NCI-H2227 (cell line): Measurements from ENCODE around the gene QRFPR.
"Not testable (repeated sequence)": the region's sequence is repeated elsewhere in the genome, so short reads cannot be mapped to it uniquely, and the experiment has no call there.

ENCODE experiments used
- DNase-seq: peaks from one replicate; lab custom pipeline; 2025; ENCODE audit not compliant: unreplicated experiment; lab: John Stamatoyannopoulos, UW

The QRFPR gene

DNA sequence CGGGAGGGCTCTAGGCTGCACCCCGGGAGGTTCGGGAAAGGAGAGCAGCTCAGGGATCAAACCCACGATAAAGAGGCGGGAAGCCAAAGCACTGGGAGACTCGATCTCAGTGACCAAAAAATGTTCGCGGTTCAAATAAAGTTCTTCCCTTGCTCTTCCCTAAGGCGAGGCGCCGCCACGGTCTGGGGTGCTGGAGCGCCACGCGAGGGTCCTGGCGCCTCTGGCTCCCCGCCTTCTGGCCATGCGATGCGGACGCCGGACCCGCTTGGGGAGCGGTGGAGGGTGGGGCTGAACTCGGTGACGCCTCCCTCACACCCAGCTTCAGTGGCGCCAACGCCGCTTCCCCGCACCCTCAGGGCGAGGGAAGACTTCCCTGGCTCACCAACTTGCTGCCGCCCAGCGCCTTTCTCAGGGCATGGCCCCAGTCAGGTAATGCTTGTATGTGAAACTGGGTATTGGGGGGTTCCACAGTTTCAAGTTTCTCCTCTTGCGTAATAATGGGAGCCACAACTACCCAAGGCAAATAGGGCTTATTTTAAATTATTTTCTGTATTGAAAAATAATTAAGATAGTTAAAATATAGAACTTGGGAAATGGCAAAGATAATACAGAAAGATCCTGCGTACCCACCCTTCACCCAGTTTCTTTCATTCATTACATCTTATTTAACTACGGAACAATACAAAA, at the start of gene QRFPR:
TSS of gene QRFPR (minus strand) at position 243 of the 687 bp plus-strand sequence. CDS start 371 bp downstream, outside the sequence.
- no peak for DNase-seq

DNA sequence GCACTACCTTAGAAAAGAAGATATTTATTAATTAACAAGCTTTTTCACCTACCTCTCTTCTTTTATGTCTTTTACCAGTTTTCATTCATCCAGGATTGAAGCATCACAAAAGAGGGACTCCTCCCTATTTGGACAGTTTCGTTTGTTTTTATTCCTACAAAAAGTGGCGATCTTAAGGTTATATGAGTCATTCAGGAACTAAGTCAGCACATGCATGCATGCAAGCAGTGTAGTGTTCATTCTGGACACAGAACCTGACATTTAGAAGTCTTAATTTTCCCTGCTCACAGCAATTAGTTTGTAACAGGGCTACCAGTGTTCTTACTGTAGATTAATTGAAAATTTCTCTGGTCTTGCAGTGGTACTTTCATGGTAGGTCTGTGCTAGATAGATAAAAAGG, 47.9 kb upstream of the QRFPR start:
- no peak for DNase-seq

DNA sequence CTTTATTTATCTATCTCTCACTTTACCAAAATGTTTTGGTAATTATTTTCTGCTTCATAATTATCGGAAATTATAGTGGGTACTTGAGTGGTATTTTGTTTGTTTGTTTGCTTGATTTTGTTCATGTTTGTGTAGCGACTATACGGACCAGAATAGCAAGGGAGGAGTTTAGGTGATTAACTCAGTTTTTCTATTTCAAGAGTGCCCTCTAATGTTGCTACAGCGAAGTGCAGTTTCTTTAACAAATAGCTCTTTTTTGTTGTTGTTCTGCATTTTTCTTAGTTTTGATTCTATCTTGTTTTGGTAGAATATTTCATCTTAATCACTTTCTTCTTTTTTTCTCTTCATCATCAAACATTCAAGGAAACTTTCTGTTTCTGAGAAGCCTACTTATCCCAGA, 40.8 kb upstream of the QRFPR start:
- DNase-seq: no peak

DNA sequence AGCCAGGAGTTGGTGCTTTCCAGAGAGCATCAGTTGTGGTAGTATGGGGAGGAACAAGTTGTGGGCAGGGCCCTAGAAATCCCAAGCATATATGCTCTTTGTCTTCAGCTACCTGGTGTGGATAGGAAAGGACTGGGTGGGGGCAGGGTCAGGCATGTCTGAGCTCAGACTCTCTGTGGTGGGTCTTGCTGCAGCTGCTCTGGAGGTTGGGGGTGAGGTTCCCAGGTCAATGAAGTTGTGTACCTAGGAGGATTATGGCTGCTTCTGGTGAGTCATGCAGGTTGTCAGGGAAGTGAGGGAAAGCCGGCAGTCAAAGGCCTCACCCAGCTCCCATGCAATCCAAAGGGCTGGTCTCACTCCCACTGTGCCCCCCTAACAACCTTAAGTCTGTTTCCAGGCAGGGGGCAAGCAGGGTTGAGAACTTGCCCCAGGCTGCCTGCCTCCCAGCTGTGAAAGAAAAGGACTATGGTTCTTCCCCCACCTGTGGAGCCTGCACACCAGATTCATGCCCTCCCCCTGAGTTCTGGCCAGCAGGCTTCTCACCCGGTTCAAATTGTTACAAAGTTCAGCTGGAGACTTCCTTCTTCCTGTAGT, 30.4 kb upstream of the QRFPR start:
- DNase-seq: no peak

DNA sequence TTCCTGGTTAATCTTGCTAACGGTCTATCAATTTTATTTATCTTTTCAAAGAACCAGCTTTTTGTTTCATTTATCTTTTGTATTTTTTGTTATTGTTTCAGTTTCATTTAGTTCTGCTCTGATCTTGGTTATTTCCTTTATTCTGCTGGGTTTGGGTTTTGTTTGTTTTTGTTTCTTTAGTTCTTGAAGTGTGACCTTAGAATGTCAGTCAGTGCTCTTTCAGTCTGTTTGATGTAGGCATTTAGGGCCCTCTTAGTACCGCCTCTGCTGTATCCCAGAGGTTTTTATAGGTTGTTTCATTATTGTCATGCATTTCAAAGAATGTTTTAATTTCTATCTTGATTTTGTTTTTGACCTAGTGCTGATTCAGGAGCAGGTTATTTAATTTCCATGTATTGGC, 27.7 kb upstream of the QRFPR start:
- DNase-seq: not testable (repeated sequence)

DNA sequence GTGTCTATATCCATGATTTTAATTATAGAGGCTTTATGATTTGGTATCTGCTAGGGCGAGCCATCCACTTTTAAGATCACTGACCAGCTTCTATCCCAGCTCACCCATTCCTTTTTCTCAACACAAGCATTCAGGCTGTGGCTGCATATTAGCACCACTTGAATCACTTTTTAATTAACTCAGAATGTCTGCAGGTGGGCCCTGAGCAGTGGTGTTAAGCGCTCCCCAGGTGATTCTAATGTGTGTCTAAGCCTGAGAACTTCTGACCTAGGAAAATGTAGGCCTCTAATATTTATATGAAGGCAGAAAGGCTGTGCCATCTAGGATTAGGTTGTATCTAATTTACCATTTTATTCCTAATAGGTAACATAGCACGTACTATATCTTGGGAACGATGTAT, 19.8 kb upstream of the QRFPR start:
- no peak for DNase-seq

DNA sequence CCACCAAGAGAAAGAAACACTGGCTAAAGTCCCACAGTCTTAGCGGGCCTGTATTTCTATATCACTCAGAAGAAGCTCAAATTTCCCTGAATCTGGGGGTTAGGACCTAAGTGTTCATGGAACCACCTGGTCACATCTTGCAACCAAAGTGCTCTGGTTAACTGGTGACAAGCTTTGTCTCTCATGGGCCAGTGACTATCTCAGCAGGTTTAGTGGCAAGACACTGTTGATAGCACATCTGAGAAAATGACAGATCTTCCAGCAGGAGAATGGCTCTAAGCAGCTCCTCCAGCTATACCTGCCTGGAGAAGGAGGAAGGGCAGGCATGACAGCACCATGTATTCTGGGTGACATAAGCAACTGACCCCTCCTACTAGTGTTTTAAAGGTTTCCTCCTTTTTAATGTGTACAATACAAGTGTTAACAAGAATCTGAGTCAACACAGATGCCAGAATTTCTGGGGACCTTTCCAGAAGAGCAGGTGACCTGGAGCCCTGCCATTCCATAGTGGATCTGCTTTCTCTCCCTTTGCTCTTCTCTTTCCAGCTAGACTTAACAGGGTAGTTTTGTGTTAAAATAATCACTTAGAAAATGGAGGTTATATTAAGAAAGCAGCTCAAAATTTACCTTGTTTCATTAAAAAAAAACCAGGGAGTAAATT, 17.3 kb upstream of the QRFPR start:
- DNase-seq: no peak

DNA sequence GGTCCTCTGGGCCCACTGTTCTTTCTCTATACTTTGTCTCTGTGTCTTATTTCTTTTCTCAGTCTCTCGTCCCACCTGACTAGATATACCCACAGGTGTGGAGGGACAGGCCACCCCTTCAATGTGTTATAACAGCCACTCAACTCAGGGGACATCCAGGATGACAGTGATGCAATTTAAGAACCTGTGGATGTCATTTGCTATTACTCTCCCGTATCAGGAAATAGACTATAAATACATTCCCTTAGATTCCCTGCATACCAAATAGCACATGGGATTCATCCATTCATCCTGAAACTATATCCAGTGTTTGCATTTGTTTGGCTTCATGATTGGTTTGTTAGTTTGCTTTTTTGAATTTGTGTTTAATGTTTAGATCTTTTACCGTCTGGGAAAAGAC, 16.6 kb upstream of the QRFPR start:
- DNase-seq: no peak

DNA sequence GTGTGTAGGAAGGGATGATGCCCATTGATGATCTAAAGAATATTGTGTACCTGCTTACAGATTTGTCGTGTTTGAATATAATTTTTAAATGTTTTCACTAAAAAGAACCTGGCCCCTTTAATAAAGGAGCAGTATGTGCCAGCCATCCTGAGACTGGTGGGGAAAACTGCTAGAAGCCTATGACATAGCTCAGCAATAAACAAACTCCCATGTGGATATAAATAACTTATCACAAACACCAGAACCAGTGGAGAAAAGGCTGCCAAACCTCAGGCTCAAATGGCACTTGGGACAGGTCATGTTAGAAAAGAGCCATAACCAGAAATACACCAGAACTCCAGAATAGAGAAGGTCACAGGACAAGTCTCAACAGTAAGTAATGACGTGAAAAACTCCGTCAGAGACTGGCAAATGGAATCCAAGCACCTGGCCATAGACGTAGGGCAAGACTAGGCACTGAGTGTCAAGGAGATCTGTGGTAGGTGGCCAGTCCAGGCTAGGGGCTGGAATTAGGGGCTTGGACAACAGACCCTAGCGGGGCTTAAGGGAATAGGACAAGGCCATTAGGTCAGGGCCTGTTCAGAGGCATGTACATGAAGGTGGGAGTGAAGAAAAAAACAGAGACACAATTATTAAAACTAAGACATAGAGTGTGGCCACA, 11.7 kb upstream of the QRFPR start:
- no peak for DNase-seq

DNA sequence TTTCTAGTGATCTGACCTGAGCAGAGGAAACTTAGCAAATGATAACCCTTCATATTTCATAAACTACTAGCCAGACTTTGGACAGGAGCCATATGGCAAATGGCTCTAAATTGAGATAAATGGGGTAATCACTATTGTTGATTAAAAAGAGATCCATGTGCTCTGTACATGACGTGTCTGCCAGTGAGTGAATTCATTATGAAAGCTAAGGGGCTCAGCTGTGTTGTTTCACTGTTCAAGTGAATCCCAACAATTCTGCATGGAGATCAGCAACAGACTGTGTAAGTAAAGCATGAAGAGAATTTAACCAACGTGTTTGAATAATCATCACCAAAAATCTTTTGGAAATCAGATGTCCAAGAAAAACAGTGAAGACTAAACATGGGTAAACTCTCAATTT, 9.5 kb upstream of the QRFPR start:
- no peak for DNase-seq

DNA sequence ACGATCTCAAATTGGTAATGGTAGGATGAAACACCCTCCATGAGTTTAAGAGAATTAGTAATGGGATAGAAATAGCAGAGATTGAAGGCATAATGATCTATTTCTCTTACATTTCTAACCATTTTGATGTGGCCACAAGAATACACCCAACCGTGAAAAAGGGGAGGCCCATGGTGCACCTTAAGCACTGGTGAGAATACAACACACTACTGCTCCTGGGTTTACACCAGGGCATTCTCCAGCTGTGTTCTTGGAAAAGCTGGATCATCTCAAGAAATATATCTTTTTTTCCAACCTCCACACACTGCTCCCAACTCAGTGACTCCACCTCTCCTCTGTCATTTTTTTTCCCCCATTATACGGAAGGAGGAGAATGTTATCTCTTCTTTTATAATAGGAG, 1.5 kb downstream of the QRFPR start:
- DNase-seq: no peak

DNA sequence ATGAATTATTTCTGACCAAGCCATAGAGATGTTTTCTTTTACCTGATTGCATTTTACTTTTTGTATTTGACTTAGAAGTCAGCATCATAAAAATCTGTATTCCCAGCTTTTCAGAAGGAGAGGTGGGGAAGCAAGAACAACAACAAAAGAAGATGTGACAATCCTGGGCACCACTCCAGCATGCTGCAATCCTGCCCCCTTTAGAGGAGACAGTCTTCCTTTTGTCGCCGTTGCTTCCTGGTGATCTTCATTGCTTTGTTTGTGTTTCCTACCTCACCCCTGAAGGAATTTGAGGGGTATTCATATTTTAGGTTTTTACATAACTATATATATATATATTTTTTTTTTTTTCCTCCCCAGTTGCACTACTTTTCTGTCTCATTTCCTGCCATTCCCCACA, 3.7 kb downstream of the QRFPR start:
- DNase-seq: no peak

DNA sequence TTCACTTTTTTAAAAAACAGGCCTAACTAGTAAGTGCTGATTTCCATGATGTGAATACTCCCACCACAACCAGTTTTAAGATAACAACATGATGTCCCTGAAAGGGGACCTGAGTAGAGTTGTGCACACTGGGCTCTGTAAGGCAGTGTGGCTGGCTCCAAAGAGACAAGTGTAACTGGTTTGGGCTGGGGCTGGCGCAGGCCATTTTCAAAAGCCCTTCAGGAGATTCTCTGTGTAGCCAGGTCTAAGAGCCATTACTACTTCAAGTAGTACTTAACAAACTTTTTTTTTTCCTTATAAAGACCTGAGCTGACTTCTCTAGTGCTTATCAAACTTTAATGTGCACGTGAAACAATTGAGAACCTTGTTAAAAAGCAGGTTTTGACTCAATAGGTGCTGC, 4.3 kb downstream of the QRFPR start:
- no peak for DNase-seq

DNA sequence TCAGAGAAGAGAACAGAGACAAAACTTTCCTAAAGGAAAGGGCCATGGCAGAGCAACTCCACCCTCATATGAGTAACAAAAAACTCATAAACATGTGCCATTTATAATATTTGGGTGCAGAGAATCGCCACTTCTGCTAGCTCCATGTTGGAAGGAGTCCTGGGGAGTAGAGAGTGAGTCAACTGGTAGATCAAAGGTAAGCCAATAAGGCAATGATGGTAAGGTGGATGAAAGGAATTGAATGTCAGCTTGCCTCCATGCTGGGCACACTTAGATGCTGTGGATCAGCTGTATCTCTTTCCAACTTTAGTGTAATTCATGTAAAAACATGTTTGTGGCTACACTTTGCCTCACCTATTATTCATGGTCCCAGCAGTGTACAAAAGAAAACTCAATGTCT, 4.7 kb downstream of the QRFPR start:
- no peak for DNase-seq

DNA sequence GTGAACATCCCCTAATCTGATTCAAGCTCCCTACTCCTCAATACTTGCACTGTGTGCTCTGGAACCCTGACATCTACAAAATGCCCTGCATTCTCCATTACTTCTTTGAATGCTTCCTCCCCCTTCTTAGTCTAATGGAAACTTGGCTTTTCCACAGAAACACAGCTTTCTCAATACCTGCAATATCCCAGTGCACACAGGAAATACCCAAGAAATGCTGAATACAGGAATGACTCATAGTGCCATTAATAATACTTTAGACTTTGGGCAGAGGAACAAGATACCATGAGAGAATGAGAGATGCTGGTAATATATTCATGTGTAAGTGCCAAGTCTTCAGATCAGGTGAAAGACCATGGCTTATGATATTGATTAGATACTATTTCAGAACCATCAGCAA, 5.6 kb downstream of the QRFPR start:
- no peak for DNase-seq

DNA sequence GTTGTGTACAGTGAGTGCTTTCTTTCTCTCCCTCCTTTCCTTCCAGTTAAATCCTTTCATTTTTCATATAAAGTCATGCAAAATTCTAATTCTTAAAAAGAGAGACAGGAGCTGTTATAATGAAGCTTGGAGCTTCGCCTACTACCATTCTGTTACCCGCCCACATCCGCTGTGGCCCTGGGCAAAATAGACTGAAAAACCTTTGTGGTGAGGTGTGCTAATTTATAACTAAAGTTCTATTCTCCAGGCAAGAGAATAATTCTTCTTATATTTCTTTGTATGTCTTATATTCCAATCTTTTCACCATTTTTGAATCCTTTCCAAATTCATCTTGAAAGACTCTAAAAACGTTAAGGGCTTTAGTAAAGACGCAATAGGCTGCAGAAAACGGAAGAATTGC, 7.0 kb downstream of the QRFPR start:
- no peak for DNase-seq

DNA sequence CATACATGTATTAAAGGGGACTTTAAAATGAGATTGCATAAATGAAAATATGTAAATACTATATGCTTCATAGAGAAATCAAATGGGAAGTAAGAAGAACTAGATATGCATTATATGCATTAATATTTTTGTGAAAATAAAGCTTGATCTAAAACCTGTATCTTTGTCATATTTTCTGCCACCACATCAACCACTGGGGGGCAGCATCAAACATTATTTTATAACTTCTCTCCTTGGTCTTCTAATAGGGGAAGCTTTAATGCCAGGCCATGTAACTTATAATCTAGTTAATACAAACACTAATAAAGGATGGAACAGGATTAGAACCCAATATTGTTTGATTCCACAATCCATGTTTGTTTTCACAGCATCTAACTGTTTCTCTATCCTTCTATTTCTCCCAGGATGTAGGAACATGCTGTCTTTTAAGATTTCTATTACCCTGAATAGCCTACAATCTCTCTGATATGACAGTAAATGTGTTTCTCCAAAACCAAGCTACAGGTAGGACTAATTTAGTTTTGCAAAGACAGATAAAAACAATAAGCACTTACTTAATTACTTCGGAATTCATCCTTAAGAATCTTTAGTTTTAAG, 10.0 kb downstream of the QRFPR start:
- no peak for DNase-seq

DNA sequence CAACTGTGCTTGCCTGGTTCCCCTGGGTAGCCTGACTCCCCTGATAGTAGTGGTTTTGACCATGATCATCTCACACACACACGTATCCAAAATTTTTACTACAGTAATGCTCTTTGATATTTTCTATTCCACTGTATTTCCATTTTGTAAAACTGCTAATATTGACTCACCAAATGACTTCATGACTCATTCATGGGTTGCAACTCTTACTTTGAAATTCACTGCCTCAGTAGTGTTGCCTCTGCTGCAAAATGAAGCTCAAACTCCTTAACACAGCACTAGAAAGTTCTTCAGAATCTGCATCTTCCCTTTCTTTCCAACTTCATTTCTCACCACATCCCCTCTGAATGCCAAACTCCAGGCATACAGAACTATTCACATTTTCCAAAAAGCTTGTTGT, 20.3 kb downstream of the QRFPR start:
- no peak for DNase-seq

DNA sequence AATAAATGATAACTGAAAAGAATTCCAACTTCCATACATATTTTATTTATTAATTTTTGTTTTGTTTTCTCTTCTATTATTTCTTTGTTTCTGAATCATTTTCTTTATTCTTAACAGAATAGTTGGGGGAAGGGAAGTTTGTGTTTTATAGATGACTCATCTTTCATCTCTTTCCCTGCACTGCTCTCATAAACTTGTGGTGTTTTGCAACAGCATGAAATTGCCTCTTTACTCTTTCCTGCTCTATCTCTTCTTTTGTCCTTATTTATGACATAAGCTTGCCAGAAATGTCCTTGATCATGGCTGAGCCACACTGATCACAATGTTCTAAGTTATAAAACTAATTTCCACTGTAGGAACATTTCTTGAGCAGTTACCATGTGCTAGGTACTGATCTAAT, 22.3 kb downstream of the QRFPR start:
- DNase-seq: no peak

DNA sequence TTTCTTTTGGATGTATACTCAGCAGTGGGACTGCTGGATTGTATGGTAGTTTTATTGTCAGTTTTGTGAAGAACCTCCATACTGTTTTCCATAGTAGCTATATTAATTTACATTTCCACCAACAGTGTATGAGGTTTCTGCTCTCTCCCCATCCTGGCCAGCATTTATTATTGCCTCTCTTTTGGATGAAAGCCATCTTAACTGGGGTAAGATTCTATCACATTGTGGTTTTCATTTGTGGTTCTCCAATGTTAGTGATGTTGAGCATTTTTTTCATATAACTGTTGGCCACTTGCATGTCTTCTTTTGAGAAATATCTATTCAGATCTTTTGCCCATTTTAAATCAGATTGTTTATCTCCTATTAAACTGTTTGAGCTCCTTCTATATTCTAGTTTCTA, 27.6 kb downstream of the QRFPR start:
- no peak for DNase-seq

DNA sequence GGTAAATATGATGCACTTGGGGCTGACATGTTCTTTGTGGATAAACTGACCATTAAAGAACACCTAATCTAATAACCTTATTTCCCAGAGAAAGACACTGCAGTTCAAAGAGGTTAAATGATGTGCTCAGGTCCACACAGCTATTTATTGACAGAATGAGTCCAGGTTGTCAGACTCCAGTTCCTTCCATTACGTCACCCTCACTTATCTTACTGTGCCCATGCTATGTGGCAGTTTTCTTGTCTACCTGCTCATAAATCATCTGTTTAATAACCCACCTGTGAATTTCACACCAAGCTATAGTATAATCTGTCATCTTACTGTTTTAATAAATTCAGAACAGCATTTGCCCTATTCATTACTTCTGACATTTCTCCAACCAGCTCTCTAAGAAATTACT, 36.7 kb downstream of the QRFPR start:
- no peak for DNase-seq

DNA sequence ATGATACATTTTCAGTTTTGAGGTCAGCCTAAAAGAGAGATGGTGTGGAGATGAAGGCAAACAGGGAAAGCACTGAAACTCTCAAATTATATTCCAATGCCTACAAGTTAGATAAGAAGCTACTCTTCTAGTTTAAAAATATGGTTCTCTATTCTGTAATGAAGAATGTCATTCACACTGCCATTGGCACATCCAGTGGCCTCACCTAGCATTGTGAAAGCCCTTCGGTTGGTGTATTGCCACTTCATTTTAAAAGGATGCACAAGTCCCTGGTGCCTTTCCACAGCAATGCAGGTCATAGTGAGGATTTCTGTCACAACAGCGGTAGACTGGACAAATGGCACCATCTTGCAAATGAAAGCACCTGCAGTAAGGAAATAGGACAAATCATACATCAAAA, 40.6 kb downstream of the QRFPR start:
- no peak for DNase-seq
